HG02571 (cell line): ENCODE data around the gene MIA3.
"Not testable (repeated sequence)": the region's sequence is repeated elsewhere in the genome, so short reads cannot be mapped to it uniquely, and the experiment has no call there.

Experiments
- ATAC-seq: cut with Tn5 transposase; IDR thresholded peaks from one replicate; pipeline ENCODE4 v1.9.1; 2021; ENCODE audit warnings: mild to moderate bottlenecking, moderate library complexity; ENCODE audit not compliant: unreplicated experiment

MIA3 gene

DNA sequence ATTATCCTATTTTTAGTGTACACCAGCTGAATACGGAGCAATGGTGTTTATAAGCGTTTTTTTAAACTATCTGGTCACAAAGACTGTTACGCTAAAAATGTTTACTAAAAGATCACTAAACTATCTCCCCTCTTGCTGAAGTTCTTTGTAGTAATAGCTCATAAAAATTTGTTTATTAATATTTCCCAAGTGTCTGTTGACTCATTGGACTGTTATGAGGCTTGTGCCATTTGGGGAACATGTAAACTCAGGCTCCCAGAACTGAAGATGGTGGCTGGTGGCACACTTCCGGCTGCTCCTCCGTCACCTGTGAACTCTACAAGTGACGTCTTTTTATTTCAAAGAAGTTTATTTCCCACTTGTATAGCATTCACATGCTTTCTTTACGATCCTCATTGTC, 48.1 kb downstream of the MIA3 start:
- ATAC-seq: no peak

DNA sequence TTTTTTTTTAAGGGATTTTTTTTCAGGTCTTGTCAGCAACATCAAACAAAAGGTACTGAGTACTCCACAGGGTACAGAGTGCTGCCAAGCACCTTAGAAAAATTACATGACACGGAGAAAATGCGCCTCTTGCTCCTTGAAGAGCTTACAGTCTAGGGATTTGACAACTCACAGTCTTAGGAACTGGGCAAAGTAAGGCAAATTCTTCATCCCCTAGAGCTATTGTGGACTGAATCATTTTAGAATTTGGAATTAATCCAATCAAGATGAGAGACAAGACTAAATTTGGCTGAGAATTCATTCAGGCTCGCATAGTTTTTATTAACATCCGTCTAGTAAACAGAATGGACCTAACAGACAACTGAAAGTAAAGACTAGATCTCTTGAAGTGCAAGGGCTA, 50.3 kb downstream of the MIA3 start:
- ATAC-seq: not testable (repeated sequence)

DNA sequence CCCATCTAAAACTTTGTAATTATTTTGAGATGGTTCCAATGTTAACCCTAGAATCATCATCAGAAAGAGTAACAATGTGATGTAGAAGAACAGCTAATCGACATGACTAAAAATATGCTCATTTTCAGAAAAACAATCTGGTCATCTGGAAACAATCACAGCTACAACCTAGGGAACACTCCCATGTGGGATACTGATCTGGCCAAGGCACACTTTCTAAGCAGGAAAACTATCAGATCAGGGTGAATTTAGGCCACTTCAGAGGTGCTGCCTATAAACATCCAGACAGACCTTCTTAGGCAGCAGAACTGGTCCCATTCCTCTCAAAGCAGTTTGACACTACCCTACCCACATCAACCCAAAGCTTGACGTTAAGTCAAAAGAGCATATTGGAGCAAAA, 51.2 kb downstream of the MIA3 start:
- ATAC-seq: not testable (repeated sequence)

GRCh38 chr1:222670110-222670509, 52.2 kb downstream of the MIA3 start:
- ATAC-seq: no peak

DNA sequence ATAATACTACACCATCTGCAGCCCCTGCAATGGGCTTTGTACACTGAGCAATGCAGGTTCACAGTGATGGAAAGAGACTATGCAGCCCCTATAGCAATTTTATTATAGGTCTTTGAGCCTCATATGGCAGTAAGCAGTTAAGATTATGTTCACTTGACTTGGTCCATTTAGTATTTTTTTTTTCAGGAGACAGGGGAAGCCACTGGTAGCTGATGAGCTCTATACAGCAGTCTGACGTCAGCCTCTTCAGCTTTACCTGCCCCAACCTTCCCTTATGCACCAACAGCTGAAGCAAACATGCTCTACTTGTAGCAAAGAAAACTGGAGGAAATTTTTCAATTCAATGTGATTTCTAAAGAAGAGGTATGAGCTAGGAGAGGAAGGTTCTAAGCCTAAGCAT, 62.2 kb downstream of the MIA3 start:
- no peak for ATAC-seq

DNA sequence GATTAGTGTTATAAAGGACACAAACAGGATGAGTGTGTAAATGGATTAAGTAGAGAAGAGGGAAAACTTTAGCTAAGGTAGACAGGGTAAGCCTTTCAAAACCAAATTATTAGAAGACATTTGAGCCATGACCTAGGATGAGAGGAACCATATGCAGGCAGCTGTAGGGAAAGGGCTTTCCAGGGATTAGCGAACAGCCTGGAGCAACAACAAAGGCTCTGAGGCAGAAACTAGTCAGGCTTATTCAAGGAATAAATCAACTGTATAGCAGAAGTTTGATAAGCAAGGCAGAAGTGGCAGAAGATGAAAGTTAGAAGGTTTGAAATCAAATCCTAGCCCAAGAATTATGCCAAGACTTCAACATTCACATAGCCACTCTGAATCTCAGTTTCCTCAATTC, 73.1 kb downstream of the MIA3 start:
- no peak for ATAC-seq

DNA sequence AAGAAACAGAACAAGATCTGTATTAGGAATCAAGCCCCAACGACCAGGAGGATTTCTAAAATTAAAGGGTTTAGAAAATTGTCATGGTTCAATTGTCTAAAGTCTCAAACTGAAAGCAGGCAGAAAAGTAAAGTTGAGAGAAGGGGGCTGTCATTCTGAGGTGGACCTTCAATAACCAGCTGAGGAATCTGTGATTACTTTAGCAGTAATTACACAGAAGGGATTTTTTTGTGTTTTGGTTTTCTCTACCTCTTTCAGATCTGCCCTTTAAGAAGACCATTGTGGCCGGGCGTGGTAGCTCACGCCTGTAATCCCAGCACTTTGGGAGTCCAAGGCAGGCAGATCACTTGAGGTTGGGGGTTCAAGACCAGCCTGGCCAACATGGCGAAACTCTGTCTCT, 77.0 kb downstream of the MIA3 start:
- ATAC-seq: no peak

DNA sequence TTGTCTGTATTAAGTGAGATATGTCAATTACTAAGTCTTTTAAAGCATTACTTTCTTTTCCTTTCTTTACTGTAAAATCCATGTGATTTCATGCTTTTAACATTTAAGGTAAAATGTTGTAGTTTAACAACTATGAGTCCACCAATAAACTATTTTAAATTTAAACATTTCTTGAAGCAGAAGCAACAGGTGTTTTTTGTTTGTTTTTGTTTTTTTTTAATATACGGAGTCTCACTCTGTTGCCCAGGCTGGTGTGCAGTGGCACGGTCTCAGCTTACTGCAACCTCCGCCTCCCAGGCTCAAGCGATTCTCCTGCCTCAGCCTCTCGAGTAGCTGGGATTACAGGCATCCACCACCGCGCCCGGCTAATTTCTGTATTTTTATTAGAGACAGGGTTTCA, 78.8 kb downstream of the MIA3 start:
- ATAC-seq: no peak

DNA sequence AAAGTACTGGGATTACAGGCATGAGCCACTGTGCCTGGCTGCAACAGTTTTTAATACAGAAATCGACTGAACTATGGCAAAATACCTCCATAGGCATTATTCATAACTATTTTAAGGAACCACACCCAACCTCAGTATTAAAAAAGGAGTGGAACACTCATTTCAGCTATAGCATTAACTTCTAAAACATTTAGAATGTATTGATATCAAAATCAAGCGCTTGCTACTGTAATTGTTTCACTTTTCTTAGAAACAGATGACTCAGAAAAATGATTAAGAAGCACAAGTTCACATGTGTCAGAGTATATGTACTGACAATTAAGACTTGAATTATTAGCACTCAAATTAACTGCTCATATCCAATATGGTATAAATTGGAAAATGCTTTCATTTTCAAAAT, 79.3 kb downstream of the MIA3 start:
- no peak for ATAC-seq

DNA sequence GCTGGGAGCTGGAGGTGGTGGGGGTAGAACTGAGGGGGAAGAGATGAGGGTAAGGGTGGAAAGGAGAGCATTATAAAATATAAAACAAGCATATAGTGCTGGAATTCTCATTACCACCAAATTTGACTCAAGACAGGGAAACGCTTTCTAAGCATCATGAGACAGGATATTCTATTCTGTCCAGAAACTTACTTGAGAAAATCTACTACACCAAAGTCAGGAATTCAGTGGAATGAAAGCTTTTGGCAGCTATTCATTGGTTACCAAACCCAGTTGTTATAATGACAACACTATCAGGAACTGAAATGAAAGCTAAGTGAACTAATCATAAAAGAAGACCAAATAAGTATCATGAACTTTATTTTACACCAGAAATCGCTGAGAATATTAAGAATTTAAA, 79.9 kb downstream of the MIA3 start:
- ATAC-seq: no peak

GRCh38 chr1:222702210-222702609, 84.3 kb downstream of the MIA3 start:
- no peak for ATAC-seq

DNA sequence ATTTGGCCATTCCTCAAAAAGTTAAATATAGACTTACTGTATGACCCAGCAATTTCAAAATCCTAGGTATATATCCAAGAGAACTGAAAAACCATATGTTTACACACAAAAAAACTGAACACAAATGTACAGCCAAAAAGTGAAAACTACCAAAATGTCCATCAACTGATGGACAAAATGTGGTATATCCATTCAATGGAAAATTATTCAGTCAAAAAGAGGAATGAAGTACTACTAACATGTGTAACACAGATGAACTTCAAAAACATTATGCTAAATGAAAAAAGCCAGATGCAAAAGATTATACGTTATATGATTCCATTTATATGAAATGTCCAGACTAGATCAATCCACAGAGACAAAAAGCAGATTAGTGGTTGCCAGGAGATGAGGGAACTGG, 86.4 kb downstream of the MIA3 start:
- ATAC-seq: no peak

- ATAC-seq: no peak
Observed at GRCh38 chr1:222706815-222707214, 88.9 kb downstream of the MIA3 start.

- ATAC-seq: no peak
Observed at GRCh38 chr1:222709700-222710153, 91.8 kb downstream of the MIA3 start.

GRCh38 chr1:222711319-222712252, 93.7 kb downstream of the MIA3 start:
- ATAC-seq: peak; percentile 30

GRCh38 chr1:222712253-222713090, 94.6 kb downstream of the MIA3 start, which contains the start of the genes AIDA and BROX:
AIDA (minus strand) TSS chr1:222712491; CDS start chr1:222712317, 174 bp downstream.
BROX (plus strand) TSS chr1:222712564; CDS start chr1:222715700, 3,136 bp downstream.
- ATAC-seq: peak; percentile 84

DNA sequence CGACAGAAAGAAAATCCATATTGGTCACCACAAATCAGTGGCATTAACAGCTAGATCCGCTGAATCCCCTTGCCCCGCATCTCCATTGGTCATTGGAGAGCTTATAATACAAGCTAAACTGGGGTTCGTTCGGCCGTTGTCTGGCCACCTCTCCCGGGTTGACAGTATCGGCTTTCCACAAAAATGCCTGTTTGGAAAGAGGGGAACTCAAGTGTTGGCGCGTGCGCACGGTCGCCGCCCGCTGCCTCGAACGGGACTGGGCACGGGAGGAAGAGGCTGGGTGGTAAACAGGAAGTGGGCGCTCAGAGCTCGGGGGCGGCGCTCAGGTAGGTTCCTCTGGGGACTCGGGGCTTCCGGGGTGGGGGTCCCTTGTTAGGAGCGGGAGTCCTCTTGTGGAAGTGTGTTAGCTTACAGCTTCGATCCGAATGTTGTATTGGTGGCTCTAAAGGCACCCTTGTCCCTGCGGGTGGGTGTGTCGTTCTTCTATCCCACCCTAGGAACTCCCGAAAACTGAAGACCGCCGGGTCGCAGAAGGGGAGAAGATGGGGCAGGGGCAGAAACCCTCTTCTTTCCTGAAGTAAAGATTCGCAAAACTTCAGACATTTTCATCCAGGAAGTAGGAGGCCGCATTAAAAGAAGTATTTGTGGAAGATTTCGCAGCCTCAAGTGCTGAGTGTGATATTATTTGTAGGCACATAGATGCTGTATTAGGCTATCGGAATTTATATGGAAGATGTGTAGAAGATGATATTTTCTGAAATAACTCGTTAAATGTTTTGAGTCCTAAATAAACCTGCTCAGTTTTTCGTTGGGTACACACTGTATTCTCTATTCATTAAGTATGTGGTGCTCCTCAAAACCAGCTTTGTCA, 95.4 kb downstream of the MIA3 start:
- peak; percentile 65 for ATAC-seq

DNA sequence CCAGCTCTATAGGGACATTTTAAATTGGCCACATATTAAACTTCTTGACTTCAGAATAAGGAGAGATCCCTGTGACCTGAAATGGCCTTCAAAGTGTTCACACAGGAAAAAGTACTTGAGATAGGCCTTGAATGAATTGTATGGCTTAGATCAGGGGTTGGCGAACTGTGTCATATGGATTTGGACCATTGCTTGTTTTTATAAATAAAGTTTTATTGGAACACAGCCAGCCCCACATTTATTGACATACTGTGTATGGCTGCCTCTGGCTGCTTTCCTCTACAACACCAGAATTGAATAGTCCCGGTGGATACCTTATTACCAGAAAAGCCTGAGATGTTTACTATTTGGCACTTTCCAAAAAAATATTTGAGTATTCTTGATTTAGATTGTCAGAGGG, 98.5 kb downstream of the MIA3 start:
- no peak for ATAC-seq
